DMS153 treated with DMSO at 0.1 percent for 48 hours (cell line): ENCODE results near the gene TTLL5.

Experiments
- DNase-seq: peaks from one replicate; lab custom pipeline; 2025; ENCODE audit not compliant: unreplicated experiment; lab: John Stamatoyannopoulos, UW

Gene TTLL5

GRCh38 chr14:75857199-75857598, 196.2 kb downstream of the TTLL5 start:
- no peak for DNase-seq

DNA sequence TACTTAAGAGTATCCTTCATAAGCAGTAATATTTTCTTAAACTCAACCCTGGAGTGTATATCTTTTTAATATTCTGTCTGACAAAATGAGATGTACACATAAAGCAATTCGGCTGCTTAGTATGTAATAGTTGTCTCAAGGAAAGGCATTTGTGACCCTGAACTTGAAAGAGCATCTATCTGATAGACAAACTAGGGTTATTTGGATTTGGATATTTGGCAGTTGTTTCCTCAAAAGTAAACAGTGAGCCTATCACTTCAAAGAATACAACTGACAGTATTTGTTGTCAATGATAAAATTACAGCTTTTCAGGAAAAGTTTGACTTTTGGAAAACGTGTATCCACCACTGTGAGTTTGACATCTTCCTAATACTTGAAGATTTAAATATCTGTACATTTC, 197.3 kb downstream of the TTLL5 start:
- no peak for DNase-seq

- DNase-seq: no peak
These were observed 198.7 kb downstream of the TTLL5 start for GRCh38 chr14:75859746-75860145.

DNA sequence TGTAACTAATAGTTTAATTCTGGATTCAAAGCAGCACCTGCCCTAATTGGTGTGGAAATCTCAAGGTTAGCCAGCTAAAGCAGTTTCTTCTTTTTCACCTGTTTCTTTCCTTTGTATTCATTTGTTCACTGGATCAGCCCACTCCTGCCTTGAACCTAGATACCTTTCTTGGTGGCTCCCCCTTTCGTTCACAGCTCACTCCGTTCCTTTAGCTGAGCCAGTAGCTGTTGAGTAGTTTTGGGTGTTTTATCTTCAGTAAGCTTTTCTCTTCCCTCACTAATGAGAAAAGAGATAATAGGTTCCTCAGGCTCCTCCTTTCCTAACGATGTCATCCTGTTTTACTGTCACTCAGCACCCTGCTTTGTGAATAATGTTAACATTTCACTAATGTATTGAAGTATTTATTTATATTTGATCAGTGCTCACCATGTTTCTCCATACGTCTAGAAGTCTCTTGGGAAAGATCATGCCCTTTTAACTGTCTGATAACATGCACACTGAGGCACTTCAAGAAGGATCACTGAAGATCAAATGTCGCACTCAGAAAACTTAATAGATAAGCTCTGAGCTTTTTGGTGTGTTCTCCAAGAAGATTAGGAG, 199.6 kb downstream of the TTLL5 start:
- no peak for DNase-seq

DNA sequence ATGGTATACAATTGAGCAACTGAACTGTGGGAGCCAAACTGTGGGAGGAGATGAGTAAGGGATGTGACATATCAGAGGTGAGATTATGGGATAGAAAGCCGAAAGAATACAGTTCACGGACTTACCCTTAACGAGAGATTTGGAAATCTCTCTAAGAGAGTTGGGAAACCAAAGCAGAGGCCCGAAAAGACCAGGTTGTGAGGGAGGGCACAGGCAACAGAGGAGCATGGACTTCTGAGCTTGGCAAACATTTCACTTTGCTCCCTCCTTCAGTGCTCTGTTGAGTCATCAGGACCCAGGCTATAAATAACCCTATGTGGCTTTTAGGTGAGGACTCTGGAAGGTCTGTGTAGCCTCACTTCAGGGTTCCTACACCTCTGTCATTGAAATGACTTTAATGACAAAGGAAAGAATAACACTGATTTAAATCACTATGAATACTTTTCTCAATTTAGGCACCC, 200.1 kb downstream of the TTLL5 start:
- no peak for DNase-seq

- no peak for DNase-seq
These were observed 202.2 kb downstream of the TTLL5 start for GRCh38 chr14:75863221-75863620.

GRCh38 chr14:75864352-75864751, 203.3 kb downstream of the TTLL5 start:
- no peak for DNase-seq

DNA sequence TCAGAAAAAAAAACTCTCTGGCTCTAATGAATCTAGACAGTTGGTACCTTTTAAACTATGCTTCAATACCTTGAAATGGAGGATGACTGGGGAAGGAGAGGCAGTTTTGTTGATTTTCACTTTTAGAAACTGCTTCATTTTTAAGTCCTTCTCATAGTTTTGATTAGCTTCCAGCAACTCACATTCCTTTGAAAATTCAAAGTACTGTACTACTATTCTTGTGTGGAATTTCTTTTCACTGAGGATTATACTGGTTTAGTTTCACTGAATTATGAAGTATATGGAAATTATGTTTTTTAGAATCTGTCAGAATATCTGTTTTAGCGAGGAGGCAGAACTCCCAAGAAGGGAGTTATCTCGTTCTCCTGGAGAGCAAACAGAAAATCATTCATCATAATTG, 204.5 kb downstream of the TTLL5 start:
- no peak for DNase-seq

GRCh38 chr14:75866970-75867369, 205.9 kb downstream of the TTLL5 start:
- no peak for DNase-seq

DNA sequence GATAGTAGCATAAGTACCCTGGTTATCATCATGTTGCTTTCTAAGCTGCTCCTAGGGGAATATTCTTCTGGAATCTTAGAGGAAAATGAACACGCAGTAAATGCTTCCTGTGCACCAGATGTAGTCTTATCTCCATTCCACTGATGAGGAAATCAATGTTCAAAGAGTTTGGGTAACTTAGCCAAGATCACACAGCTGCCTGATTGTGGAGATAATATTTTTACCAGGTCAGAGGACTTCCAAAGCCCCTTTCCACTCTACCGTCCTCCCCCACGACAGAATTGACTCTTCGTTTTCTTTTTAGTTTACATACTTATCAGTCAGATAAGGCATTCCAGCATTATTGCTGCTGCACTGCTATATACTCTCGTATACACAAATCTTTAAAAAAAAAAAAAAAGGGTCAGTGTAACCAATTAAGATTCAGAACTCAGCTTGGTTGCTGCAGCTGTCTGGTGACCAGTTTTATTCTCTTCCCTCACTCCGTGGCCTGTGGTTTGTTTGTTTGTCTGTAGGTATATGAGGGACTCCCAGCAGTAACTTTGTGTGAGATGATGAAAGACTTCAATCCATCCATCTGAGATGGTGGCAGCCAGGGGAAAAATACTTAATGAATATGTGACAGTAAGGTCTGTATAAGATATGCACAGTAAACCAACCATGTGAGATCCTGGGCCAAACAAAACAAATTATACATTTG, 210.3 kb downstream of the TTLL5 start:
- DNase-seq: no peak

DNA sequence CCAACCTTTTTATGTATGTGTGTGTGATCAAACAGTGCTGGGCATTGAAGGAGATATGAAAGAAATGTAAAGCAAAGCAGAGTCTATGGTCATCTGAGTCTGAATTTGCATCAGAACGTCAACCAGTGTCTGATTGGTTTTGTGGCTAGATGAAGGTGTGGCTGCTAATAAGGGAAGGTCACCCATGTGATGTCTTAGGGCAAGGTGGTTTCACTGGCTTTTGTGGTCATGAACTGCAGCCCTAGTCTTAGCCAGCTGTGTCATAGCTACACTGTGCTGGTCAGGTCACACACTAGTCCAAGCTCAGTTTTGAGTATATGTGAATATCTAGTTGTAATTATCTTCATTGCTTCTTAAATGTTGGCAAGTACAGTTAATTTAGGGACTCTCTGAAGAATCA, 214.9 kb downstream of the TTLL5 start:
- DNase-seq: no peak

- no peak for DNase-seq
These were observed 215.5 kb downstream of the TTLL5 start for GRCh38 chr14:75876530-75876929.

DNA sequence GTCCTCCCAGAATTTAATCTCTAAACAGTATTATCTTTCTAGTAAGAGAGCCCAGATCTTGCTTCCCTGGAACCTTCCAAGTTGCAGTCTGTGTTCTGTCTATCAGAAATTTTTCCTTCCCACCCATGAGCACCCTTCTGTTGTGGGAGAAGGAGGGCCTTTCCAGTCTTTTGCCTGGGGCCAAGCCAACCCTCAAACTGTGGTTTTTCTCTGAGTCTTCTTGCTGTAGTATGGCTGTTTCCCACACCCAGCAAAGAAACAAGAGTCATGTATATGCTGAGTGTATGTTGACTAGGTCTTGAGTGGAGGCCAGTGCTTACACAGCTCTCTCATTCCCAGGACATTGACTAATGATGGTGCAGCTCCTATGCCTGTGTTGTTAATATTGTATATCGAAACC, 216.2 kb downstream of the TTLL5 start:
- DNase-seq: no peak

- no peak for DNase-seq
These were observed 216.8 kb downstream of the TTLL5 start for GRCh38 chr14:75877884-75878283.

DNA sequence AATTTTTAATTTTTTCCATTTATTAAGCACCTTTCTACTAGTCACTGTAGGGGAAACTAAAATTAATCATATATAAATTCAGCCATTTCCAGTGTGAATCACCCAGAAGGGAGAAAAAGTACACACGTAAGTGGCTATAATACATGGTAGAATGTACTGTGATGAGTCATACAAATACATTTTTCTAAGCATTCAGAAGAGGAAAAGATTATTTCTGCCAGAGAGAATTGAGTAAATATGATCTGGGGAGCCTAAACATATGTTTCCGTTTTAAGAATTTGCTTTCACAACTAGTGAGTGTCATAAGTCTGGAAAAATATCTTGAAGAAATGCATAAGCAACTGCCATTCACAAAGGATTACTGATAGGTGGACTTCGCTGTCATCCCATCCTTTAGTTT, 218.0 kb downstream of the TTLL5 start:
- DNase-seq: no peak

- no peak for DNase-seq
These were observed 219.5 kb downstream of the TTLL5 start for GRCh38 chr14:75880512-75880911.

GRCh38 chr14:75881994-75882393, 220.9 kb downstream of the TTLL5 start:
- no peak for DNase-seq

- no peak for DNase-seq
These were observed 223.2 kb downstream of the TTLL5 start for GRCh38 chr14:75884198-75884611.

GRCh38 chr14:75885829-75886228, 224.8 kb downstream of the TTLL5 start:
- DNase-seq: no peak

GRCh38 chr14:75886636-75887348, 225.7 kb downstream of the TTLL5 start:
- no peak for DNase-seq

- no peak for DNase-seq
These were observed 227.9 kb downstream of the TTLL5 start for GRCh38 chr14:75888945-75889344.

DNA sequence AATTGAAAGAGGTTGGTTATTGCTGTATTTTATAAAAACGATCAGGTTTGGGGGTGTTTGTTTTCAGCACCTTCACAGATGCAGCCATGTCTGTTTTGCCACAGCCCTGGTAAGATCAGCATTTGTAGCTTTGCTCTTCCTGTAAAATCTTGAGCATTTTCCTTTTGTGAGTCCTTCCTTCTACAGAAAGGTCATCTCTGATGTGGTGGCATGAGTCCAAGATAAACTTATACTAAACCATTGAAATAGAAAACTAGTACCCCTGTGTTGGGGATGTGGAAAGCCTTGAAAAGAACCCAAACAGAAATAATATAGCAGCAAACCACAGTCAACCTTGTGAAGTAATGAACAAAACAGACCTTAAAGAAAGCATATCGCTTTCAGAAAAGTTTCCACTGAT, 235.3 kb downstream of the TTLL5 start:
- DNase-seq: no peak
